MM.1S (cell line): ENCODE data around the gene RIBC1.

Source experiments
- DNase-seq: peaks from one replicate; pipeline ENCODE4 v3.0.0-alpha.2; 2015
- H2AFZ ChIP-seq: fragments of 300-600 bp; sonication (generic); 2 replicates; pipeline ENCODE4 v1.6.0; 2016; ENCODE audit warnings: antibody characterized with exemption, low read length
- H3F3A ChIP-seq: fragments of 300-600 bp; sonication (generic); 2 replicates; pipeline ENCODE4 v1.6.1; 2016; ENCODE audit warnings: mild to moderate bottlenecking, antibody characterized with exemption, low read length, moderate library complexity, mixed read lengths; ENCODE audit not compliant: insufficient read depth
- H3K27ac ChIP-seq: fragments of 300-600 bp; sonication (generic); 2 replicates; pipeline ENCODE4 v1.5.1; 2016; ENCODE audit warnings: mild to moderate bottlenecking, low read length
- H3K27me3 ChIP-seq: fragments of 300-600 bp; sonication (generic); replicated peaks from 2 replicates; pipeline ENCODE4 v1.6.0; 2016; ENCODE audit warnings: low read length; ENCODE audit not compliant: insufficient read depth
- H3K36me3 ChIP-seq: fragments of 300-600 bp; sonication (generic); replicated peaks from 2 replicates; pipeline ENCODE4 v1.6.1; 2016; ENCODE audit warnings: mild to moderate bottlenecking, low read length, mixed read lengths; ENCODE audit not compliant: insufficient read depth
- H3K4me1 ChIP-seq: fragments of 300-600 bp; sonication (generic); 2 replicates; pipeline ENCODE4 v1.6.1; 2016; ENCODE audit warnings: low read length, mixed read lengths
- H3K4me2 ChIP-seq: fragments of 300-600 bp; sonication (generic); 2 replicates; pipeline ENCODE4 v1.6.0; 2016; ENCODE audit warnings: low read depth, low read length
- H3K4me3 ChIP-seq: fragments of 300-600 bp; sonication (generic); 2 replicates; pipeline ENCODE4 v1.5.1; 2016; ENCODE audit warnings: low read length, mixed read lengths
- H3K79me2 ChIP-seq: fragments of 300-600 bp; sonication (generic); 2 replicates; pipeline ENCODE4 v1.6.1; 2016; ENCODE audit warnings: mixed run types, low read length, mixed read lengths
- H3K9ac ChIP-seq: fragments of 300-600 bp; sonication (generic); 2 replicates; pipeline ENCODE4 v1.6.1; 2016; ENCODE audit warnings: low read length, mixed read lengths
- H3K9me2 ChIP-seq: fragments of 300-600 bp; sonication (generic); replicated peaks from 2 replicates; pipeline ENCODE4 v1.6.1; 2016; ENCODE audit warnings: mild to moderate bottlenecking, low read length, mixed read lengths; ENCODE audit not compliant: insufficient read depth
- H3K9me3 ChIP-seq: fragments of 300-600 bp; sonication (generic); replicated peaks from 2 replicates; pipeline ENCODE4 v1.6.1; 2016; ENCODE audit warnings: mild to moderate bottlenecking, low read length, mixed read lengths; ENCODE audit not compliant: insufficient read depth
- H4K20me1 ChIP-seq: fragments of 300-600 bp; sonication (generic); 2 replicates; pipeline ENCODE4 v1.6.1; 2016; ENCODE audit warnings: mild to moderate bottlenecking, low read length, moderate library complexity, mixed read lengths; ENCODE audit not compliant: insufficient read depth
- CTCF ChIP-seq: fragments of 300-600 bp; sonication (generic); IDR thresholded peaks from 2 replicates; pipeline ENCODE4 v1.5.1; 2016; ENCODE audit warnings: antibody characterized with exemption, low read length, mixed read lengths
- EZH2 ChIP-seq: fragments of 300-600 bp; sonication (generic); optimal IDR thresholded peaks from 2 replicates; pipeline ENCODE3; 2017; ENCODE audit warnings: low read depth, mild to moderate bottlenecking, antibody characterized with exemption, low read length, mixed read lengths
- EZH2phosphoT487 ChIP-seq: fragments of 300-600 bp; sonication (generic); IDR thresholded peaks from 2 replicates; pipeline ENCODE4 v1.6.1; 2018; ENCODE audit warnings: antibody characterized with exemption, low read length

RIBC1 gene

GRCh38 chrX:53438832-53439230 is 16.2 kb downstream of the RIBC1 start:
- H3K27ac ChIP-seq: no peak overlapping the region
- H3K9ac ChIP-seq: no peak overlapping the region
- no peak for TF ChIP-seq CTCF
- TF ChIP-seq EZH2: no peak
- TF ChIP-seq EZH2phosphoT487: no peak
- H2AFZ ChIP-seq: no peak overlapping the region
- no peak overlapping the region for H3K4me3 ChIP-seq
- no peaks in the 10 kb centered on the region for H3F3A ChIP-seq
- H3K79me2 ChIP-seq: peaks cover 3% of the 10 kb centered on the region
- no peaks in the 10 kb centered on the region for H3K27me3 ChIP-seq
- no peaks in the 10 kb centered on the region for H3K9me3 ChIP-seq
- H3K4me1 ChIP-seq: 0 out of 2 replicates have a peak, but pooled peaks cover 3% of the 10 kb centered on the region
- no peaks in the 10 kb centered on the region for H4K20me1 ChIP-seq
- DNase-seq: no peak
- no peaks in the 10 kb centered on the region for H3K36me3 ChIP-seq
- H3K4me2 ChIP-seq: no peak overlapping the region
- no peaks in the 10 kb centered on the region for H3K9me2 ChIP-seq

- Histone ChIP-seq H3K27ac (no peak overlapping the region), H3K27me3 (no peaks in the 10 kb centered on the region)
- DNase-seq: no peak
Observed at GRCh38 chrX:53440101-53440500, 17.4 kb downstream of the RIBC1 start.

GRCh38 chrX:53440621-53441517 is 18.2 kb downstream of the RIBC1 start:
- H3K9ac ChIP-seq: no peak overlapping the region
- H3K4me3 ChIP-seq: peak overlapping the region; percentile 63
- H2AFZ ChIP-seq: peak overlapping the region; percentile 67
- H3K27me3 ChIP-seq: no peaks in the 10 kb centered on the region
- DNase-seq: no peak
- no peaks in the 10 kb centered on the region for H4K20me1 ChIP-seq
- no peak for TF ChIP-seq EZH2phosphoT487
- TF ChIP-seq CTCF: no peak
- no peak for TF ChIP-seq EZH2
- peak overlapping the region; percentile 86 for H3K4me2 ChIP-seq
- no peaks in the 10 kb centered on the region for H3K9me3 ChIP-seq
- H3K4me1 ChIP-seq: 0 out of 2 replicates have a peak, but pooled peaks cover 3% of the 10 kb centered on the region
- H3F3A ChIP-seq: no peaks in the 10 kb centered on the region
- no peaks in the 10 kb centered on the region for H3K79me2 ChIP-seq
- no peaks in the 10 kb centered on the region for H3K9me2 ChIP-seq
- no peaks in the 10 kb centered on the region for H3K36me3 ChIP-seq
- no peak overlapping the region for H3K27ac ChIP-seq

More at GRCh38 chrX:53440101-53440500, 17.4 kb downstream of the RIBC1 start:
- Histone ChIP-seq H3K4me2 (no peak overlapping the region), H2AFZ (no peak overlapping the region), H3K9me2 (no peaks in the 10 kb centered on the region), H3F3A (no peaks in the 10 kb centered on the region), H3K9me3 (no peaks in the 10 kb centered on the region), H3K36me3 (no peaks in the 10 kb centered on the region), H4K20me1 (no peaks in the 10 kb centered on the region), H3K4me1 (0 out of 2 replicates have a peak, but pooled peaks cover 3% of the 10 kb centered on the region), H3K79me2 (no peaks in the 10 kb centered on the region), H3K9ac (no peak overlapping the region), H3K4me3 (no peak overlapping the region)
- TF ChIP-seq EZH2phosphoT487 (no peak), EZH2 (no peak), CTCF (no peak)
